Measurements from ENCODE around the gene LARGE1.
"Not testable (repeated sequence)": the region's sequence is repeated elsewhere in the genome, so short reads cannot be mapped to it uniquely, and the experiment has no call there.

LARGE1 gene

GRCh38 chr22:33569559-33569958 is 350.7 kb downstream of the LARGE1 start:
- DNase-seq (ENCODE audit: low read depth in 1 of 2, low spot score in 1 of 2): no peak
- no peak overlapping the region for H3K27ac ChIP-seq (replicated peaks)
- TF ChIP-seq CTCF (IDR thresholded peaks at IDR 0.05; ENCODE audit: insufficient read depth, low read length): no peak
- no peak overlapping the region for H3K4me3 ChIP-seq (replicated peaks; ENCODE audit: insufficient read depth, low read length)
- no peaks in the 10 kb centered on the region for H3K27me3 ChIP-seq (ENCODE audit: insufficient read depth, poor library complexity, severe bottlenecking)

GRCh38 chr22:33569018-33569417 is 351.3 kb downstream of the LARGE1 start:
- TF ChIP-seq SPI1 (IDR thresholded peaks at IDR 0.05; ENCODE audit: borderline replicate concordance, low read depth) (no peak), REST (IDR thresholded peaks at IDR 0.05; ENCODE audit: insufficient replicate concordance, low read depth) (no peak), POLR2AphosphoS5 (IDR thresholded peaks at IDR 0.05; ENCODE audit: low read depth) (no peak), CTCF (IDR thresholded peaks at IDR 0.05; ENCODE audit: insufficient read depth, low read length) (no peak), GABPA (IDR thresholded peaks at IDR 0.05; ENCODE audit: low read depth) (no peak)
- no peak overlapping the region for H3K4me3 ChIP-seq (replicated peaks; ENCODE audit: insufficient read depth, low read length)

GRCh38 chr22:33566495-33566894 is 353.8 kb downstream of the LARGE1 start:
- not testable (repeated sequence) for H3K4me3 ChIP-seq (replicated peaks; ENCODE audit: insufficient read depth, low read length); H3K27me3 ChIP-seq (ENCODE audit: insufficient read depth, poor library complexity, severe bottlenecking); DNase-seq (ENCODE audit: low read depth in 1 of 2, low spot score in 1 of 2); H3K27ac ChIP-seq (replicated peaks)

More at GRCh38 chr22:33569018-33569417, 351.3 kb downstream of the LARGE1 start:
- H3K27ac ChIP-seq (replicated peaks): no peak overlapping the region
- no peaks in the 10 kb centered on the region for H3K27me3 ChIP-seq (ENCODE audit: insufficient read depth, poor library complexity, severe bottlenecking)
- DNase-seq (ENCODE audit: low read depth in 1 of 2, low spot score in 1 of 2): no peak

- Histone ChIP-seq H3K27ac (replicated peaks) (no peak overlapping the region), H3K27me3 (ENCODE audit: insufficient read depth, poor library complexity, severe bottlenecking) (no peaks in the 10 kb centered on the region), H3K4me3 (replicated peaks; ENCODE audit: insufficient read depth, low read length) (no peak overlapping the region)
- TF ChIP-seq POLR2AphosphoS5 (IDR thresholded peaks at IDR 0.05; ENCODE audit: low read depth) (no peak), CTCF (IDR thresholded peaks at IDR 0.05; ENCODE audit: insufficient read depth, low read length) (no peak), GABPA (IDR thresholded peaks at IDR 0.05; ENCODE audit: low read depth) (no peak), SPI1 (IDR thresholded peaks at IDR 0.05; ENCODE audit: borderline replicate concordance, low read depth) (no peak), REST (IDR thresholded peaks at IDR 0.05; ENCODE audit: insufficient replicate concordance, low read depth) (no peak)
- no peak for DNase-seq (ENCODE audit: low read depth in 1 of 2, low spot score in 1 of 2)
Observed at GRCh38 chr22:33565580-33565995, 354.7 kb downstream of the LARGE1 start.
